NT2/D1 (cell line): ENCODE measurements around the gene SLC44A4.
"Not testable (repeated sequence)": the region's sequence is repeated elsewhere in the genome, so short reads cannot be mapped to it uniquely, and the experiment has no call there.

Experiments
- DNase-seq: peaks from one replicate; pipeline ENCODE4 v3.0.0-alpha.2; 2011; ENCODE audit warnings: low read depth, low spot score
- H3K27me3 ChIP-seq: 2 replicates; pipeline ENCODE4 v1.6.0; 2011; ENCODE audit warnings: mild to moderate bottlenecking; ENCODE audit not compliant: insufficient read length, insufficient read depth
- H3K36me3 ChIP-seq: 2 replicates; pipeline ENCODE4 v1.6.1; 2011; ENCODE audit warnings: mild to moderate bottlenecking, low read length, mixed read lengths; ENCODE audit not compliant: insufficient read depth, insufficient read length
- H3K4me1 ChIP-seq: 2 replicates; pipeline ENCODE4 v1.5.1; 2011; ENCODE audit not compliant: insufficient read depth, insufficient read length
- H3K4me3 ChIP-seq: 2 replicates; pipeline ENCODE4 v1.5.1; 2011; ENCODE audit warnings: low read depth; ENCODE audit not compliant: insufficient read length
- H3K9ac ChIP-seq: 2 replicates; pipeline ENCODE4 v1.6.0; 2011; ENCODE audit warnings: low read depth; ENCODE audit not compliant: insufficient read length
- H3K9me3 ChIP-seq: 2 replicates; pipeline ENCODE4 v1.5.1; 2011; ENCODE audit warnings: mild to moderate bottlenecking, low read length; ENCODE audit not compliant: insufficient read depth
- SUZ12 ChIP-seq: IDR thresholded peaks from 2 replicates; pipeline ENCODE4 v1.6.1; 2011; ENCODE audit not compliant: insufficient read length, insufficient read depth; ENCODE audit errors: extremely low read depth
- YY1 ChIP-seq: IDR thresholded peaks from 2 replicates; pipeline ENCODE4 v1.6.1; 2011; ENCODE audit not compliant: insufficient read length, insufficient read depth
- ZNF274 ChIP-seq: IDR thresholded peaks from 2 replicates; pipeline ENCODE4 v1.6.1; 2011; ENCODE audit warnings: mild to moderate bottlenecking, low read depth, low read length

The SLC44A4 gene

GRCh38 chr6:31870385-31870921, 8.3 kb downstream of the SLC44A4 start:
- TF ChIP-seq SUZ12: no peak
- no peak for TF ChIP-seq YY1
- TF ChIP-seq ZNF274: no peak
- Histone ChIP-seq H3K4me1 (peaks cover 8% of the 10 kb centered on the region), H3K36me3 (no peaks in the 10 kb centered on the region), H3K9ac (no peak overlapping the region), H3K4me3 (no peak overlapping the region), H3K9me3 (no peaks in the 10 kb centered on the region), H3K27me3 (no peaks in the 10 kb centered on the region)
- no peak for DNase-seq

GRCh38 chr6:31869343-31869742, 9.5 kb downstream of the SLC44A4 start:
- TF ChIP-seq SUZ12 (no peak), YY1 (no peak), ZNF274 (no peak)
- Histone ChIP-seq H3K4me3 (no peak overlapping the region), H3K9me3 (no peaks in the 10 kb centered on the region), H3K4me1 (peaks cover 11% of the 10 kb centered on the region), H3K9ac (no peak overlapping the region), H3K27me3 (no peaks in the 10 kb centered on the region), H3K36me3 (no peaks in the 10 kb centered on the region)
- no peak for DNase-seq

DNA sequence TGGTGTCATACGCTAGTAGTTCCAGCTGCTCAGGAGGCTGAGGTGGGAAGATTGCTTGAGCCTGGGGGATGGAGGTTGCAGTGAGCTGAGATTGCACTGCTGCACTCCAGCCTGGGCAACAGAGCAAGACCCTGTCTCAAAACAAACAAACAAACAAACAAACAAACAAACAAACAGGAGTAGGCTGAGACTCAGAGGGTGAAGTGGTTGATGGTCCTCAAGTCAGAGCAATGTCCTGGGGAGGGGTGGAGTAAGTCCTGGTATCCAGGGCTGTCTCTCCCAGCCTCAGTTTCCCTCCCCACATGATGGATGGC, 10.2 kb downstream of the SLC44A4 start:
- peaks cover 11% of the 10 kb centered on the region for H3K4me1 ChIP-seq
- H3K36me3 ChIP-seq, H3K27me3 ChIP-seq, H3K9me3 ChIP-seq, H3K4me3 ChIP-seq, H3K9ac ChIP-seq, DNase-seq: not testable (repeated sequence)

GRCh38 chr6:31865205-31866118, 13.3 kb downstream of the SLC44A4 start:
- DNase-seq: no peak
- Histone ChIP-seq H3K36me3 (peaks cover 7% of the 10 kb centered on the region), H3K27me3 (no peaks in the 10 kb centered on the region), H3K4me1 (peaks cover 3% of the 10 kb centered on the region), H3K9ac (no peak overlapping the region), H3K9me3 (no peaks in the 10 kb centered on the region), H3K4me3 (no peak overlapping the region)
- TF ChIP-seq SUZ12 (no peak), YY1 (no peak), ZNF274 (no peak)

DNA sequence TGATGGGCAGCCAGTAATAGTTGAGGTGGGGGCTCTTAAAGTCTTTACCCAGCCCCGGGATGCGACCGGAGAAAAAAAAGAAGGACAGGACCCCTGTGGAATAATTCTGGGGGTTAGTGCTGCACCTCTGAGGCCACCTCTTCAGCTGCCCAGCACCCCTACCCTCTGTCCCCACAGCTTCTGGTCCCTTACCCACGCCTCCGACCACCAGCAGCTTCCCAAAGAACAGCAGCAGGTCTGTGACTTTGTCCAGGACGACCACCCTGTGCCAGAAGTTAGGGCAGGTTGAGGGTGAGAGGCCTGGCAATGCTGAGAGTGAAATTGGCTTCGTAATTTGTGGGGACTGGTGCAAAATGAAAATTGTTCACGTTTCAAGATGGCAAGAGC, 14.0 kb downstream of the SLC44A4 start:
- Histone ChIP-seq H3K36me3 (peaks cover 14% of the 10 kb centered on the region), H3K4me1 (peaks cover 4% of the 10 kb centered on the region), H3K9me3 (no peaks in the 10 kb centered on the region), H3K27me3 (no peaks in the 10 kb centered on the region), H3K4me3 (no peak overlapping the region), H3K9ac (peak overlapping the region; percentile 16)
- no peak for DNase-seq
- no peak for TF ChIP-seq SUZ12
- no peak for TF ChIP-seq ZNF274
- TF ChIP-seq YY1: no peak

- H3K36me3 ChIP-seq: peaks cover 20% of the 10 kb centered on the region
- H3K4me3 ChIP-seq: peak overlapping the region; percentile 53
- not testable (repeated sequence) for H3K4me1 ChIP-seq, DNase-seq, H3K27me3 ChIP-seq, H3K9me3 ChIP-seq
- H3K9ac ChIP-seq: peak overlapping the region; percentile 16
Measured at GRCh38 chr6:31864123-31864562, 14.7 kb downstream of the SLC44A4 start.

DNA sequence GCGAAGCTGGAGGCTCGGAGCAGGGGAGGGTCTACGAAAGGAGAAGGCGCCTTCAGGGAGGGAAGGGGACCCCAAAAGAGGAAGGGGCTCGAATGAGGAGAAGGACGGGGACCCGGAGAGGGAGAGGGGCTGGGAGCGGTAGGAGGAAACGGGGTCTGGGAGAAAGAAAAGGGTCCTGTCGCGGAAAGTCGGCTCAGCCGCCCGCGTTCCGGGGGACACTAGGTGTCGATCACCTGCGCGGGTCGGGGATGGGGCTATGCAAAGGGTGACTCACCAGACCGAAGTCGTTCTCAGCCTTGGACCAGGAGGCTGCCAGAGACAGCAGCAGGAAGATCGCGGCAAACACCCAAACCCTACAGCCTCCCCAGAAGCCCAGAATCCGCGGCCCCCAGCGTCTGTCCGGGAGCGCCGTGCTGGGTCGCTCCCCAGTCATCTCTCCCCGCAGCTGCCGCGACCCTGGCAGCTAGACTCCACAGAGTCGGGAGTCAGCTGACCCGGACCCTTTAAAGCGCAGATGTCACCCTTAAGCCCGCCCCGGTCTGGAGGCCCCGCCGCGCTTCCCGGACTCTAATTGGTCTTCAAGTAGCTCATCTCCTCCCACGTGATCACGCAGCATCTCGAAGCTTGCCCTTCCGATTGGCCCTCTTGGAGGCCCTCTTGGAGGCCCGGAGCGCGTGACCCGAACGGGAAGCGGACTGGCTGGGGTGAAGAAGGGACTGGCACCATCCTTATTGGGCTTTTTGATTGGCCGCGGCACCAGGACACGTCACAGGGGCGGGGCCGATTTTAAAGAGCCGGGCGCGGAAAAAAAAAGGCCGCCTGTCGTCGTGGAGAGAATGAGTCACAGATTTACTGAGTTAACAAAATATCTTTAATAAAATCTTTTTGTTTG, 16.2 kb downstream of the SLC44A4 start, which contains the start of gene NEU1:
Gene NEU1 (minus strand): TSS at position 478 of the 892 bp plus-strand sequence. CDS start 45 bp downstream, at position 433.
- H3K4me1 ChIP-seq: peaks cover 4% of the 10 kb centered on the region
- TF ChIP-seq ZNF274: no peak
- TF ChIP-seq SUZ12: no peak
- TF ChIP-seq YY1: no peak

More for the DNA sequence above, 16.2 kb downstream of the SLC44A4 start, which contains the start of gene NEU1:
- H3K4me3 ChIP-seq: peak within 1 kb of the TSS; percentile 84
- peak; percentile 99 for DNase-seq
- peaks cover 28% of the 10 kb centered on the region for H3K36me3 ChIP-seq
- peak within 1 kb of the TSS; percentile 93 for H3K9ac ChIP-seq
- no peaks in the 10 kb centered on the region for H3K27me3 ChIP-seq
- H3K9me3 ChIP-seq: no peaks in the 10 kb centered on the region
